Amygdala (tissue), 56 donors: ENCODE results near the gene ADRA2B.

Experiments used
- DNase-seq, 56 donors: peaks; one replicate each; lab custom pipeline; 2025; lab: John Stamatoyannopoulos, UW

Gene ADRA2B

DNA sequence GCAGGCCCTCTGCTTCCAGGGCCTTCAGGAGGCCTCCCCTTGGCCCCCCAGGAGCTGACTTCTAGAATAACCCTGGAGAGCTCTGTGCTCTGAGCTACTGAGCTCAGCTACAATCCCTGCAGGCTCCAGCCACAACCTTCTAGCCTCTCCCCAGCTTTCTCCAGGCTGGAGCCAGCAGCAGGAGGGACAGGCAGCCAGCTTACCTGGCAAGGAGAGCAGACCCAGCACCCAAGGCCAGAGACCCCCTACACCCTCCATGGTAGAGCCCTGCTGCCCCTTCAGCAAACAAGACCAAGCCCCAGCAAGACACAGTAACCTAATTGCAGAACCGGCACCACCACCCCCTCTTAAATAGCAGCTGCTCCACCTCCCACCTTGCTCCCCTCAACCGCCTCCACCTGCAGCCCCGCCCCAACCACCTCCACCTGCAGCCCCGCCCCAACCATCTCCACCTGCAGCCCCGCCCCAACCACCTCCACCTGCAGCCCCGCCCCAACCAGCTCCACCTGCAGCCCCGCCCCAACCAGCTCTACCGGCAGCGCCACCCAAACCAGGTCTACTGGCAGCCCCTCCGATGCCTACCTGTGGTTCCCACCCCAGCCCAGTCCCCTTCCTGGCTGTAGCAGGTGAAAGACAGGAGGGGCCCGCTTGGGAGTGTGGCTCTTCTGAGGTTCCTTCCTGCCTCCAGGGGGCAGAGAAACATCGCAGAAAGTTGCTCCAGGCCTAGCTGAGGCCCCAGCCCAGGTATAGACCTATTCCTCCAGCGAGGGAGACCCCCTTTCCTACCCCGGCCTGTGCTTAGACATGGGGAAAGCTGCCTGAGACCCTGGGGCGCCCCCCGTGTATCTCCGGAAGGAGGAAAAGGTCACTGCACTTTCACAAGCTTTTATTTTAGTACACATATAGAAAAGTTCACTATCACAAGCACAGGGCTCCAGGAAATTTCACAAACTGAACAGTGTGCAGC is 22.1 kb upstream of the ADRA2B start, which contains the start of gene ASTL:
Gene ASTL (minus strand): TSS at position 324 of the 967 bp plus-strand sequence. CDS start 66 bp downstream, at position 258.
- peak in 8 of 56 donors; percentile 3 to 33 (median 12) for DNase-seq

DNA sequence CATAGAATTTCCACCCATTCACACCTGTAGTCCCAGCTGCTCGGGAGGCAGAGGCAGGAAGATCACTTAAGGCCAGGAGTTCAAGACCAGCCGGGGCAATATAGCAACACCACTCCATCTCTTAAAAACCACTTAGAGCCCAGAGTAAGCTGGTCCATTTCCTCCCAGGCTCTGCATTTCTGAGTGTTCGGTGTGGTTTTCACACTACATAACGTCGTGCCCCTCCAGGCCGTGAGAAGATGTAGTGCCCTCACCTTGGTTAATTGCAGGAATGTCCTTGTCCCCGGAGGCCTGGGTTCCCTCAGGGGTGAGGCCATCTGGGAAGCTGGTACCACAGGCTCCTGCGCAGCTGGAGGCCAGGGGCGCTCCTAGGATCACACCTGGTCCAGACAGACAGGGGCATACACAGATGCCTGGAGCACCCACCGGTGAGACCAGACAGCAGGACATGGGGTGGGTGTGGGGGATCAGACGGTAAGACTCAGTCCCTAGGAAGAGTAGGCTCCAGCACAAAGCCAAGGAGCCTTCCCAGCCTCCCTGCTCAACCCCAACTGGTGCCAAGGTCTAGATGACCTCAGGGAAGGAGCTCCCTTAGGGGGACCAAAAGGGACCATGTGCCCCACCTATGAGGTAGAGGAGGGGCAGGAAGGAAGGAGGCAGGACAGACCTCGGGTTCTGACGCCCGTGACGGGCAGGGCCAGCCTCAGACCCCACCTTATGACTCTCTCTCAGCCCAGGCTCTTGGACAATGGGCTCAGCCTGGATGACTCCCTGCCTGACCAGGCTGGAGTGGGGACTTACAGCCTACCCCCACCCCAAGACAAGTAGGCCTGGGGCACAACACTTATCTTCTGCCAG is 21.2 kb upstream of the ADRA2B start:
- DNase-seq, result no peak

DNA sequence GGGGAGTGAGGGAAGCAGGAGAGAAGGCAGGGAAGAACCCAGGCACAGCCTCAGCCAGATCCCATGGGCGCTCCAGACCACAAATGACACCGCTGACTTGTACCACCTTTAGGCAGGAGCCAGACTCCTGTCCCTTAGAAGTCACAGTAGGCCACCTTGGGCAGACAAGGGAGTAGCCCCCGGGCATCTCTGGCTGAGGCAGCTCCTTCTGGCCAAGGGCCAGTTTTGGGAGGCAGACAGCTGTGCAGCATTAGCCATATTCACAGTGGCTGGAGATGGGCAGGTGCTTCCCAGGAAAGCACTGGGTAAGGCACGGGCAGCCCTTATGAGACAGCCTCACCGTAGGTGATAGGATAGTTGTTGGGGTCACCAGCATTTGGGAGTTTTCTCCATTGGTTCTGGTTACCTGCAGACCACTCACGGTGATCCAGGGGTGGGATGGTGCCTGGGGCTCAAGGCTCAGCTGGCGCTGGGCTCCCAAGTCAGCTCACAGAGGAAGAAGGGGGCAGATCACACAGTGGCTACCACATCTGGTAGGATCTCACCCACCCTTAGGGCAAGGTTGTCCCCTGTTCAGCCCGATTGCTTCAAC is 19.9 kb upstream of the ADRA2B start:
- no peak for DNase-seq

DNA sequence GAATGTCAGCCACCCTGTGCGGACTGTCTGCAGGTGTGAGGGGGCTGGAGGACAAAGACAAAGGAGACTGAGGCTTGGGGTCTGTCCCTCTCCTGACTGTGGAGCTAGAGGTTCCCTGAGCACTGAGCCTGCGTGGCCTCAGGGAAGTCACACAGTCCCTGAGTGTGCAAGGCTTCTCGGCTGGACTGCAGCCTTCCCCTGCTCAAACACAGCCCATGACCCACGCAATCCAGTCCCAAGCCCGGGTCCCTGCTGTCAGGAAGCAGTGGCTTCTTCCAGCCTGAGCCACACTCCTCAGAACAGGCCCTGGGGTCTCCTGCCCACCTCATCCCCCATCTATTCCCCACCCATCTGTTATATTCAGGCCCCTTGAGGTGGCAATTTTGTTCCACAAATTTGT is 19.2 kb upstream of the ADRA2B start:
- no peak for DNase-seq

DNA sequence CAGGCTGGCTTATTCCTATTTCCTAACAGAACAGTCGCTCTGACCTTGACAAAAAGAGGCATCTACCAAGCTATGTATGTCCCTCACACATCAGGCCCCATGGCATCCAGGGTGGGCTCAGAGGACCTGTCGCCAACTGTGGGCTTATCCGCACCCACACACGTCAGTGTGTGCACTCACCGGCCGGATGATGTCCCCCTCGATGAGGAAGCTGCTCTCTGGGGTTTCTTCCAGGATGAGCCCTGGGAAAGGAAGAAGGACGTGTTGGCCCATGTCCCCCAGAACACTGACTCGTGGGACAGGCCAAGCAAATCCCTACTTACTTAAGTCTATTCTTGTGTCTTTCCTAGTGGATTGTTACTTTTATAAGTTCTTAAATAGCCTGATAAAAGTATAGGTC is 18.8 kb upstream of the ADRA2B start:
- DNase-seq, result no peak

DNA sequence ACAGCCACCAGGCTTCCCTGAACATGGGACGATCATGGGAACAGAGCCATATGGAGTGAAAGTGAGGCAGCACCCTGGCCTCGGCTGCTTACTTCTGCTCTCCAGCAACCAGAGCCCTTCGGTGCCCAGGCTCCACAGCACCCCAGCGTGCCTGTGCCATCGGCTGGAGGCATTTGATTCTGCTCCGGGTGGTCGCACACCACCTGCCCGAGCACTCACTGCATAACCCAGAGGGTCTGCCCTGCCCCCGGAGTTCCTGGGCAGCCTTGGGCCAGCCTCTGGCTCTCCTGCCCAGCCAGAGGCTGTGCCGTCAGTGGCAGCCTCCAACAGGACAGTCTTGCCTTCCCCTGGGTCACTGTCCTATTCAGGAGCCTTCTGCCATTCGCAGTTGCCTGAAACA is 18.1 kb upstream of the ADRA2B start:
- no peak for DNase-seq

DNA sequence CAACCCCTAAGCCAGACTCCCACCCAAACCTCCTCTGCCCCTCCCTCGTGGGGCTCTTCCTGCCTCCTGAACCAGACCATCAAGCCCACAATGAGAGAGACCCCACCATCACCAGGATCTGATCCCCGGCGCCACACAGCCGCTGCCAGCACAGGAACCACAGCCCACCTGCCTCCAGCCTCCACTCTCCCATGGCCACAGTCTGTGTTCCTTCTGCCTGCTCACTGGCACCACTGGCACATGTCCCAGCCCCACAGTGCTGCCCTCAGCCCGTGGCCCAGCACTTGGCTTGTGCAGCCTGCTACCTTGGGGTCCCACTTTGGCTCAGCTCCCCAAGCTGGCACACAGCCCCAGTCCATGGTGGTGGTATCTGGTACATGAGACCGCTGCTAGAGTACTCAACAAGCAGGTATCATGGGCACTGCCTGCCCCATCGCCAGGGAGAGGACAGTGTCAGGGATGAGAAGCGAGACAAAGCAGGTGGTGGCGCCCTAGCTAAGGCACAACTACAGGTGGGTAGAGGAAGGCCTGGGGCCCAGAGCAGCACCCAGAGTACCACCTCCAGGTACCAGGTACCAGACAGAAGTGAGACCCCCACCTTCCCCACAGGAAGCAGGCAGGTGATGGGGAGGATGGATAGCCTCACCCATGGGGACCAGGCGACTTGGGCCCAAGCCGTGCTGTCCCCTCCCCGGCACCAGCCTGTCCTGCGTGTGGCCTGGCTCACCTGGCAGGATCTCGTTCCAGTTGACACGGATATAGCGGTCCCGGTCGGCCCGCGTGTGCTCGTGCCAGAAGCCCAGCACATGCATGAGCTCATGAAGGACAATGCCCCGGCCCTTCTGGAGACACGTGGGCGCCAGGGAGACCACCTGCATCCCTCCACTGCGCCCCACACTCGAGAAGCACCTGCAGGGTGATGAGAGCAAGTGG is 15.7 kb upstream of the ADRA2B start:
- no peak for DNase-seq

DNA sequence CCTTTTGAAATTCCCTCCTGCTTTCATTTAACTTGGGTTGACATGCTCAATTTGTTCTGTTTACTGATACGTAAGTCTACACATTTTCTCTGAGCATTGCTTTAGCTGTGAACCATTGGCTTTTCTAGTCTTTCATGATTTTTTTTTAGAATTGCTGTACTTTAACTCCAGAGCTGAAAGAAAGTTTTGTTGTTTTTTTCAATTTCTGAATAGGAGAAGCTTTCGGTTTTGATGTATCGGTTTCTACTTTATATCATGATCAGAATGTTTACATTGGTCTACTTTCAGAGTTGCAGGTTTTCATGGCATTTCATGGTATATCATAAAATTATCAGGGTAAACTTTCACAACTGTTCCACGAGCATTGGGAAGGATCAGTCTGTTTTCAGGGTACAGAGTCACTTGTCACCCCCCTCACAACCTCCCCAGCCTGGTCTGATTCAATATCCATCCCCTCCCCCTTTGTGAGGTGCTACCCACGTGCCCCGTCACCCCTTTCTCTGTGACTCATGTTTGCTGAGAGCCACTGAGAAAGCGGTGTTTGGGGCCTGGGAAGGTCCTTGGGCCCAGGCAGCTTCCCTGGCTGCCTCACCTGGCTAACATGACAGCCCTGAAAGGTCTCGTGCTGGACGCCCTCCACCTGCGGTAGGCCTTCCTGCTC is 14.9 kb upstream of the ADRA2B start:
- DNase-seq, result no peak

DNA sequence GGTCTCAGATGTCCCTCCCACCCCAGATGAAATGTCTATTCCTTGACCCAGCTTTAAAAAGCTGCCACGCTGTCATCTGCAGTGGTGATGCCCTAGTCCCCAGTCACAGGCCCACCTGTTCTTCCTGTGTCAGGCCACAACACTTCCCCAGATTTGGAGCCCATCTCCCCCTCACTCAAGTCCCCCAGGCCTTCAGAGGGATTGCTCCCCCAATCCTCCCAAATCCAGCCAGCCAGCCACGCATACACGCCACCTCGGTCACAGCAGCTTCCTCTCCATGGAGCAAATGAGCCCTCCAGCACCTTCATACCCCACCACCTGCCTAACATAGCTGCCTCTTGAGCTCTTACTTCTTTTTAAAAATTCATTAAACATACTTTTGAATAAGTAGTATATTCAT is 14.1 kb upstream of the ADRA2B start:
- DNase-seq, result no peak

DNA sequence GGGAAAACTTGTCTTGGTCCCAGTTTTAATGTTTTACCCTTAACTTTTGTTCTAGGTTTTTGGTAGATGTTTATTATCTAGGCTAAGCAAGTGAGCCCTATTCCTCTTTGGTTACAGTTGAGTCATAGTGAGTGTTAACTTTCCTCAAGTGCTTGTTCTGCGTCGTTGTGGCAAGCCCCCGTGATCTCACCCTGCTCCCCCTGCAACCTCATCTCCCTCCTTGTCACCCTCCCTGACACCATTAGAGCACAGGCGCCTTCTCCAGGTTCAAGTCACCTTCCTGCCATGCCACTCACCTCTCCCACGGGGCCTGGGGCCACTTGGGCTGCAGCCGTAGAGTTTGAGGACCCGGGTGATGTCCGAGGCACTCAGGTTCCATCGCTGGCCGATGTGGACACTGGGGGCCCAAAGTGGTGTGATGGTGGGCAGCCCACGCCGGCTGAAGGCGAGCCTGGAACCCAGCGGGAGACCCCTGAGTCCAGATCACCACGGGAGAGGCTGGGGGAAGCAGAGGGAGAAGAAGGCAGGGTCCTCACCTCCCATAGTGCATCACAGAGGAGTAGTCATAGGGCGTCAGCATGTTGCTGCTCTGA is 13.3 kb upstream of the ADRA2B start:
- no peak for DNase-seq

DNA sequence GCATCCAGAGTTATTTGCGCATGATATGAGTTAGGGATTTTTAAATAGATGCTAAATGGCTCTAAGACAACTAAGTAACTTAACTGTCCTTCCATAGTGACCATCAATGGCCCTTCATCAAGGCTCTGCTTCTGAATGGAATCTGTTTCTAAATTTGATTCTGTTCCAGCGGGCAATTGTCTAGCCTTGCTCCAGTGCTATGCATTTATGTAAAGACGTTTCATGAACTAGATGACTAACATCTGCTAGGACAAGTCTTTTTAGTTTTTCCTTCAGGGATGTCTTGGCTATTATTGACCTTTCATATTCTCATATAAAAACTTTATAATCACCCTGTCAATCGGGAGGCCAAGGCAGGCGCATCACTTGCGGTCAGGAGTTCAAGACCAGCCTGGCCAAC is 12.1 kb upstream of the ADRA2B start:
- DNase-seq, result no peak

DNA sequence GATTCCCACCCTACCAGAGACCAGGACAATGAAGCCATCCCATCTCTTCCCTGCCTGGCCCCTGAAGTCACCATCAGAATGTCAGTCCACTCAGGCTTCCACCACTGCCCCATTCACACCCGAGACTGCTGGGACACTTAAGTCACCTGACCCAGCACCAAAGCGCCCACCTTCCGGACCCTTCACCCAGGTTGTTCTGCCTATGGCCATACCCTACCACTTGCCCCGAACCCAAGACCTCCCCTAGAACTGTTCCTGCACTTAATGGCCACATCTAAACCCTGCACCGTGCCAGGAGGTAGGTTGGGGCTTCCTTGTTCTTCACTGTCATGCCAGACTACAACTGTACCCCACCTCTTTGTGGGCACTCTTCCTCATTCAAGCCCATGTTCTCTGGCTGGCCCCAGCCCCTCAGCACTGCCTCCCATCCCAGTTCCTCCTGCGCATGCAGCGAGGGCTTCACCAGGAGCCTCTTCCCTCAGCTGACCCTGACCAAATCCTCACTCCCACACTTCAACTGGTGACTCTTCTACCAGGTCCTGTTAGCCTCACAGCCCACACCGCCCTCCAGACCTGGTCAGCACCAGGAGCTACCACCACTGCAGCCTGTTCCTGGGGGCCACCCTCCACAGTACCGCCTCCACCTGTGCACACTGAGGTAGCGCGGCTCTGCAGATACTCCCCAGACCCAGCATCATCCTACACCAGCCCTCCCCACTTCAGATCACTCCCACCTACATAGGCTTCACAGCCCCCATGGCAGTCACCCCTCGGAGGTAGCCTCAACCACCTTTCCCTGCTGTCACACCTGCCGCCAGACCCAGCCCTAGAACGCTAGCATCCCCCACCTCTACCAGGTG is 8.3 kb upstream of the ADRA2B start:
- no peak for DNase-seq

DNA sequence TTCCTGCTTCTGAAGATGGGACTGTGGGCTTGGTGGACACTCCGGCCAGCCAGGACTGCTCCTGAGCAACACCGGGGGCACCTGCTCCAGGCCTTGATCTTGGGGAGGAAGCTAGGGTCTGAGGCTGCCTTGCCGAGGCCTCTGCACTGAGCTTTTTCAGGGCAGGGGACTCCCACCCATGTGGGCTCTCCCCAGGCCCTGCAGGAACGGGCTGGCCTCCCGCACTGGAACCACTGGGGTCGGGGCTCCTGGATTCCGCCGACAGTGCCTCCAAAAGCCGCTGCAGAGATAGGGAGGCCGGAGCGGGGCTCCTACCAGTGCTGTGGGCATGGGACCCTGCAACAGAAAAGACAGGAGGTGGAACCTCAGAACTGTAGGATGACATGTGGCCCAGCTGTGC is 7.6 kb upstream of the ADRA2B start:
- DNase-seq, result no peak

DNA sequence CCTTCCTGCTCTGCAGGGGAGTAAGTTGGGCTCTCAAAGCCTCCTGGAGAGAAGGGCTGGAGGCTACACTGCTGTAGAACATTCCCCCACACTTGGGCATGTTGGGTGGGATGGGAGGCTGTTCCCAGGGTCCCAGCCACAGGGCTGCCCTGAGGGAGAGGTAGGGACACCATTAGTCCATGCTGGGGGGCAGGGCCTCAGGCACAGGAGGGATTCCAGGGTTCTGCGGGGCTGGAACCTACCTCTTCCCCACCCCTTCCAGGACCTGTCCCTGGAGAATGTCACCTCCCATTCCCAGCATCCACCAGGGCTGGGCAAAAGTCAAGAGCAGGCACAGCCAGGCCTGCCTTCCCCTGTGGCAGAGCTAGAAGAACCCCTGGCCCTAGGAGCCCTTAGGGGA is 6.9 kb upstream of the ADRA2B start:
- no peak for DNase-seq

DNA sequence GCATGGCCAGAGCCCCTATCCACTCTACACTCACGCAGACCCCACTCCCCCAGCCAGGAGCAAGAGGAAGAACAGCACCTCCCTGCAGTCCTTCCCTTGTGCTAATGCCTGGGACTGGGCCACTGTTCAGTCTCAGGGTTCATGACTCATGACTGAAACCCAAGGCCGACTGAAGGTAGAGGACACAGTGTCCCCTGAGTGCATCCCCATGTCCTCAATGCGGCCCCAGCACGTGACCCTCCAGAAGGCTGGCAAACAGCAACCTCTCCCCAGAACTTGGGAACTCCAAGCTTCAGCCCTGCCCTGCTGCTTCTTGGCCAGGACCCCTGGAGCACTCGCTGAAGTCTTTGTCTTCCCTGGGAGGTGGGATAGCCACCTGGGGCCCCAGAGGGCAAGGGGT is 6.0 kb upstream of the ADRA2B start:
- DNase-seq, result no peak

DNA sequence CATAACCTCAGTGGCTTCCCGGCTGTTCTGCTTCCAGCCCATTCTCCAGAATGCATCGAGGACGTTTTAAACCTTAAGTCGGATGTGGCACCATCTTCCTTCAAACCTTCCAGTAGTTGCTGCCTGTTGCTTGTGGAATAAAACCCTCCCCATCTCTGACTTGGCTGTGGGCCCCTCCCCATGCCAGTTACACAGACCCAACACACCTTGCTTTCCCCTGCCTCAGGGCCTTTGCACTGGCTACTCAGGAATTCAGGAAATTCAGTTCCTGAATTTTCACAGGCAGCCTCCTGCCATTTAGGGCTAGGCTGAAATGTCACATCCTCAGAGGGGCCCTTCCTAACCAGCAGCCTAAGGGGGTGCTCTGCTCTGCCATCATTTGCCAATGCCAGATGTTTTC is 5.0 kb upstream of the ADRA2B start:
- no peak for DNase-seq

DNA sequence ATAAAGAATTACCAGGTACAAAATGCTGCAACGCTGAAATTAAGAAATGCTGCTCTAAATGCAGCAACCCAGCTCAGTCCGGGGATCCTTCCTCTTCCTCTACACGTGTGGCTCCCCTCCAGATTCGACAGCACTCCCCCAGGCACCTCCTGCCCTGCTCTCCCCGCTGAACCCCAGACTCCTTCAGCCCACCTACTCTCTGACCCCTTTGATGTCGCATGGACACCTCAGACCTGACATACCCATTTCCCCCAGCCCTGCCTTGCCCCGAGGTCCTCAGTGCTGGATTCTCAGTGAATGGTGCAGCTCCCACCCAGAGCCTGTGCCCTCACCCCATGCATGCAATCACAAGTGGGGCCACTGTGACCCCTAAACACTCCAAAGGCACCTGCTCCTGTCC is 4.6 kb upstream of the ADRA2B start:
- no peak for DNase-seq

DNA sequence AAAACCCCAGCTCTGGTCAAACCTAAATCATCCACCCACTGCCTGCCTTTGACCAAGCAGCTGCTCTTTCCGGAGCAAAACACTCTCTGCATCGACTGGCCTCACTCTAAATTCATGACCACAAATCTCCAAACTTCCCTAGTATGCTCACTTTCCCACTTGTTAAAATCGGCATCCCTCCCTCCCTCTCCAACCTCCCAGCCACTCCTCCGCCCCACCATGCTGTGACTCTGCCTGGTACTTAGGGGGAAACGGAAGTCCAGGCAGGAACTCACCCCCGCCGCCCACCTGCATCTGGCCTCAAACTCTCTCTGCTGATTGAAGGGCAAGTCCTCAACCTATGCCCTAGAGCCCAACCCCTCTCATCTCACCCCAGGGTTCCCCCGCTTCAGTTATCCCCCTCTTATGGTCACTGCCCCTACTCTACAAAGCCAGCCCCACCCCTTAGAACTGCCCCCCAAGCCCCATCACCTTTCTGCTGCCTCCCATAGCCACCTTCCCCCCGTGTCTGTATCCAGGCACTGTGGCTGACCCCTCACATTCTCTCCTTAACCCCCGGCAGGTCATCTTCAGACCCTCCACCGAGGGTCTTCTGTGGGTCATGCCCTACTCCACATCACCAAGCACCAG is 3.8 kb upstream of the ADRA2B start:
- DNase-seq, result no peak
